OCI-LY7 (cell line): Measurements from ENCODE around the gene NDST4. TPM values are rescaled to one million over a fixed set of nuclear protein-coding genes. Genes with fewer than 3 reads are reported as not detected.

Experiments used
- BruUV-seq: library from RNA; stranded (reverse); fragments of 400-500 nt; replicated peaks from 2 replicates; lab custom pipeline; 2021; lab: Mats Ljungman, UMichigan
- CTCF ChIA-PET: fragments of 300-600 bp; sonication (Branson Sonifier 250); formaldehyde crosslinking; loops from one replicate; lab custom pipeline; 2022; ENCODE audit warnings: antibody characterized with exemption; ENCODE audit not compliant: unreplicated experiment; lab: Charles Lee
- POLR2A ChIA-PET: fragments of 300-600 bp; sonication (Branson Sonifier 250); formaldehyde crosslinking; loops from one replicate; lab custom pipeline; 2022; ENCODE audit warnings: antibody characterized with exemption; lab: Charles Lee
- DNase-seq: peaks from one replicate; pipeline ENCODE4 v3.0.0-alpha.2; 2015; ENCODE audit warnings: low spot score
- H2AFZ ChIP-seq: fragments of 200-600 bp; sonication (generic), shearing (Covaris generic); 2 replicates; pipeline ENCODE4 v1.6.1; 2014; ENCODE audit warnings: mild to moderate bottlenecking, antibody characterized with exemption, low read length, moderate library complexity
- H3K27ac ChIP-seq: fragments of 200-600 bp; sonication (generic); 2 replicates; pipeline ENCODE4 v1.5.1; 2014; ENCODE audit warnings: mixed run types, low read depth, mild to moderate bottlenecking, moderate library complexity, low read length, inconsistent platforms; ENCODE audit not compliant: poor library complexity, severe bottlenecking
- H3K36me3 ChIP-seq: fragments of 200-600 bp; sonication (generic); 2 replicates; pipeline ENCODE4 v1.6.1; 2014; ENCODE audit warnings: mild to moderate bottlenecking, antibody characterized with exemption, low read length, moderate library complexity, mixed read lengths; ENCODE audit not compliant: insufficient read depth
- H3K4me1 ChIP-seq: fragments of 200-600 bp; sonication (generic); 2 replicates; pipeline ENCODE4 v1.5.1; 2014; ENCODE audit warnings: mild to moderate bottlenecking, low read length; ENCODE audit not compliant: insufficient read depth, poor library complexity, severe bottlenecking
- H3K4me2 ChIP-seq: fragments of 200-600 bp; sonication (generic); 2 replicates; pipeline ENCODE4 v1.6.1; 2014; ENCODE audit warnings: mild to moderate bottlenecking, low read length
- H3K4me3 ChIP-seq: fragments of 200-600 bp; sonication (generic); 2 replicates; pipeline ENCODE4 v1.5.1; 2014; ENCODE audit warnings: mild to moderate bottlenecking, low read depth, low read length; ENCODE audit not compliant: poor library complexity, severe bottlenecking
- H3K79me2 ChIP-seq: fragments of 200-600 bp; sonication (generic); 2 replicates; pipeline ENCODE4 v1.6.1; 2016; ENCODE audit warnings: low read depth, mild to moderate bottlenecking, low read length, moderate library complexity, mixed read lengths; ENCODE audit not compliant: insufficient read depth
- H3K9me2 ChIP-seq: fragments of 200-600 bp; sonication (generic); 2 replicates; pipeline ENCODE4 v1.6.1; 2016; ENCODE audit warnings: mild to moderate bottlenecking, low read length, mixed read lengths; ENCODE audit not compliant: insufficient read depth
- H3K9me3 ChIP-seq: fragments of 200-600 bp; sonication (generic); 2 replicates; pipeline ENCODE4 v1.6.1; 2014; ENCODE audit warnings: mild to moderate bottlenecking, mixed run types, low read length, mixed read lengths
- H4K20me1 ChIP-seq: fragments of 200-600 bp; sonication (generic); 2 replicates; pipeline ENCODE4 v1.6.1; 2014; ENCODE audit warnings: mild to moderate bottlenecking, antibody characterized with exemption, low read length, moderate library complexity, mixed read lengths; ENCODE audit not compliant: insufficient read depth
- EZH2phosphoT487 ChIP-seq: fragments of 200-600 bp; sonication (generic); IDR thresholded peaks from 2 replicates; pipeline ENCODE4 v1.6.1; 2018; ENCODE audit warnings: low read depth, borderline replicate concordance, mild to moderate bottlenecking, mixed run types, antibody characterized with exemption, low read length, moderate library complexity, mixed read lengths
- intact Hi-C: fragments of 100-400 bp; cut with micrococcal nuclease; formaldehyde crosslinking; loops from one replicate; pipeline ENCODE4 v1.10.0; 2022; ENCODE audit not compliant: unreplicated experiment
- total RNA-seq, 2 experiments: library from RNA; depleted of rRNA in 1 of 2; stranded (reverse); fragments of >200 nt in 1 of 2; shearing (Covaris generic) in 1 of 2; gene quantifications; 2 replicates each; pipeline ENCODE4 v1.2.3, GENCODE V29; 2014 to 2022
- TF ChIP-seq, protein P1 (sequence below): fragments of 200-600 bp; sonication (generic); conservative IDR thresholded peaks from 2 replicates; pipeline ENCODE4 v1.5.1; 2014; ENCODE audit warnings: mild to moderate bottlenecking, antibody characterized with exemption, low read length, moderate library complexity, mixed read lengths

The NDST4 gene
- total RNA-seq, 2 experiments from 2014 or later = not detected

DNA sequence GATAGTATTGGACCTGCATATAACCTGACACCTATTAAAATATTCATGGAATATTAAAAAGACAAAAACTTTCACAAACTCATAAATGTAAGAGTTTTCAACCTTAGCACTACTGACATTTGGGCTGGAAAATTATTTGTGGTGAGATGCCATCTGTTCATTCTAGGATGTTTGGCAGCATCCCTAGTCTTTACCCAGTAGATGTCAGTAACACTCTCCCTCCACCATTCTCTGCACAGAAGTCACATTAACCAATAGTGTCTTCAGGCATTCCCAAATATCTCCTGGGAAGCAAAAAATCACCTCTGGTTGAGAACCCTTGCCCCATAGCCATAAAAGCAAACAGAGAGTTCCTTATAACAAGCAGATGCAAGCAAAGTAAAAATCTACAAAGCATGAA is 41.4 kb upstream of the NDST4 start:
- Histone ChIP-seq H4K20me1 (no peaks in the 10 kb centered on the region), H2AFZ (no peak overlapping the region), H3K4me2 (no peak overlapping the region), H3K79me2 (no peaks in the 10 kb centered on the region), H3K4me1 (no peaks in the 10 kb centered on the region), H3K9me2 (no peaks in the 10 kb centered on the region), H3K27ac (no peak overlapping the region), H3K36me3 (no peaks in the 10 kb centered on the region), H3K9me3 (no peaks in the 10 kb centered on the region), H3K4me3 (no peak overlapping the region)
- CTCF ChIA-PET = no interaction called here
- no peak for DNase-seq
- POLR2A ChIA-PET = no interaction called here
- BruUV-seq = no TSS peak
- TF ChIP-seq EZH2phosphoT487 = no peak
- TF ChIP-seq, protein P1, sequence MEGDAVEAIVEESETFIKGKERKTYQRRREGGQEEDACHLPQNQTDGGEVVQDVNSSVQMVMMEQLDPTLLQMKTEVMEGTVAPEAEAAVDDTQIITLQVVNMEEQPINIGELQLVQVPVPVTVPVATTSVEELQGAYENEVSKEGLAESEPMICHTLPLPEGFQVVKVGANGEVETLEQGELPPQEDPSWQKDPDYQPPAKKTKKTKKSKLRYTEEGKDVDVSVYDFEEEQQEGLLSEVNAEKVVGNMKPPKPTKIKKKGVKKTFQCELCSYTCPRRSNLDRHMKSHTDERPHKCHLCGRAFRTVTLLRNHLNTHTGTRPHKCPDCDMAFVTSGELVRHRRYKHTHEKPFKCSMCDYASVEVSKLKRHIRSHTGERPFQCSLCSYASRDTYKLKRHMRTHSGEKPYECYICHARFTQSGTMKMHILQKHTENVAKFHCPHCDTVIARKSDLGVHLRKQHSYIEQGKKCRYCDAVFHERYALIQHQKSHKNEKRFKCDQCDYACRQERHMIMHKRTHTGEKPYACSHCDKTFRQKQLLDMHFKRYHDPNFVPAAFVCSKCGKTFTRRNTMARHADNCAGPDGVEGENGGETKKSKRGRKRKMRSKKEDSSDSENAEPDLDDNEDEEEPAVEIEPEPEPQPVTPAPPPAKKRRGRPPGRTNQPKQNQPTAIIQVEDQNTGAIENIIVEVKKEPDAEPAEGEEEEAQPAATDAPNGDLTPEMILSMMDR = 0 out of 2 replicates have a peak, but pooled peaks have one; percentile 31
- intact Hi-C loops = no loop called here

DNA sequence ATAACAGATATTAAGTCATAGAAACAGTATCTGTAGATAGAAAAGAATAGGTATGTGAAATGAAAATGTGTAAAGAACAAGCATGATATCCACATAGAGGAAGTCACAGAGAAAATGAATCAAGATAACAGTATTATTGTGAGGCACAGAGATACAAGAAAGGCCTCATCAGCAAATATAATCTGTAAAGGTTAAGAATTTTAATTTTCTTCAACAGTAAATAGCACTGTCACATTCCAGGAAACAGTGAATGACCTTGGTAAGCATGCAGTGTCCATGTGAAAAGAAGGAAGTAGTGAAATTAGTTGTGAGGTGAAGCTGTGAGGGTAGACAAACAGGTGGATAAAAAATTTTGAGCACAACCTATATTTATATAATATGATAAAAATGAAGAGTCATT is 39.5 kb upstream of the NDST4 start:
- intact Hi-C loops = no loop called here
- no peaks in the 10 kb centered on the region for H3K9me3 ChIP-seq
- DNase-seq = no peak
- H3K9me2 ChIP-seq = no peaks in the 10 kb centered on the region
- H3K4me1 ChIP-seq = no peaks in the 10 kb centered on the region
- no peak overlapping the region for H2AFZ ChIP-seq
- TF ChIP-seq, protein P1 = no peak
- no peak for TF ChIP-seq EZH2phosphoT487
- no peaks in the 10 kb centered on the region for H3K36me3 ChIP-seq
- CTCF ChIA-PET = no interaction called here
- H3K79me2 ChIP-seq = no peaks in the 10 kb centered on the region
- POLR2A ChIA-PET = no interaction called here
- H3K27ac ChIP-seq = no peak overlapping the region
- H3K4me2 ChIP-seq = no peak overlapping the region
- no peaks in the 10 kb centered on the region for H4K20me1 ChIP-seq
- no peak overlapping the region for H3K4me3 ChIP-seq
- no TSS peak for BruUV-seq

DNA sequence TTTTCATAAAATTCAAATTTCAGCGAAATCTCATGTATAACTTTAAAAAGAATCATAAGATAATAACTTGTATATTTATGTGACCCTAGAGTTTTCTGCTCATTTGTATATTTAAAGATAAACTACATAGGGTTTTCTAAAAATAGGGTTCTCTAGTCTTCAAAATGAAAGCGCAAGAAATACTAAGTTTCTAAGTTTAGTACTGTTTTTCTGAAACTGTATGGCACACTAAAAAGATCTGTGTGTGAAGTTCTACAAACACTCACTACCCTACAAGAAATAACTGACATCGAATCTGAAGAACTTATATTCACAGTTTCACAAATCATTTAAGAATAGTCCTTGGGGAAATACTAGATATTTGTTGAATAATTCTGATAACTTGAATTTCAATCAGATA is 38.7 kb upstream of the NDST4 start:
- POLR2A ChIA-PET = no interaction called here

More for the DNA sequence above, 38.7 kb upstream of the NDST4 start:
- Histone ChIP-seq H2AFZ (no peak overlapping the region), H3K4me2 (no peak overlapping the region), H3K4me1 (no peaks in the 10 kb centered on the region), H3K36me3 (no peaks in the 10 kb centered on the region), H3K27ac (no peak overlapping the region), H3K79me2 (no peaks in the 10 kb centered on the region), H3K4me3 (no peak overlapping the region), H3K9me2 (no peaks in the 10 kb centered on the region), H3K9me3 (no peaks in the 10 kb centered on the region), H4K20me1 (no peaks in the 10 kb centered on the region)
- TF ChIP-seq, protein P1 = no peak
- no peak for TF ChIP-seq EZH2phosphoT487
- CTCF ChIA-PET = no interaction called here
- DNase-seq = no peak
- intact Hi-C loops = no loop called here
- no TSS peak for BruUV-seq
